Astrocyte (in vitro differentiated cells and primary cell): ENCODE data around the gene ZNF488. TPM values are rescaled to one million over a fixed set of nuclear protein-coding genes. Genes with fewer than 3 reads are reported as not detected.

ENCODE experiments used
- DNase-seq: peaks from one replicate; pipeline ENCODE4 v3.0.0-alpha.2; 2010; ENCODE audit warnings: low read depth
- FAIRE-seq: peaks from 2 replicates; lab custom pipeline; 2011; peaks lifted over from hg19 to GRCh38; lab: Jason Lieb, UNC
- H2AFZ ChIP-seq: 2 replicates; pipeline ENCODE4 v1.6.0; 2012; ENCODE audit warnings: low read depth, low read length, inconsistent platforms
- H3K27ac ChIP-seq: 2 replicates; pipeline ENCODE4 v1.5.1; 2011; ENCODE audit warnings: low read depth, low read length, inconsistent platforms
- H3K27me3 ChIP-seq: 2 replicates; pipeline ENCODE4 v1.6.0; 2011; ENCODE audit warnings: low read length, inconsistent platforms; ENCODE audit not compliant: insufficient read depth
- H3K36me3 ChIP-seq: 2 replicates; pipeline ENCODE4 v1.5.1; 2011; ENCODE audit warnings: low read length, inconsistent platforms; ENCODE audit not compliant: insufficient read depth
- H3K4me1 ChIP-seq: 2 replicates; pipeline ENCODE4 v1.5.1; 2011; ENCODE audit warnings: low read length, inconsistent platforms; ENCODE audit not compliant: insufficient read depth
- H3K4me2 ChIP-seq: 2 replicates; pipeline ENCODE4 v1.6.0; 2012; ENCODE audit warnings: low read length, inconsistent platforms
- H3K4me3 ChIP-seq: 2 replicates; pipeline ENCODE4 v1.5.1; 2011; ENCODE audit warnings: low read depth, mild to moderate bottlenecking, low read length, inconsistent platforms; ENCODE audit not compliant: insufficient read depth
- H3K79me2 ChIP-seq: 2 replicates; pipeline ENCODE4 v1.6.0; 2012; ENCODE audit warnings: mild to moderate bottlenecking, low read length, inconsistent platforms; ENCODE audit not compliant: insufficient read depth
- H3K9ac ChIP-seq: 2 replicates; pipeline ENCODE4 v1.6.0; 2012; ENCODE audit warnings: mild to moderate bottlenecking, low read length, inconsistent platforms
- H3K9me3 ChIP-seq: 2 replicates; pipeline ENCODE4 v1.5.1; 2012; ENCODE audit warnings: low read depth, mild to moderate bottlenecking, low read length, inconsistent platforms; ENCODE audit not compliant: insufficient read depth
- H4K20me1 ChIP-seq: 2 replicates; pipeline ENCODE4 v1.6.0; 2012; ENCODE audit warnings: low read length, inconsistent platforms; ENCODE audit not compliant: insufficient read depth
- H3K27ac Mint-ChIP-seq: one replicate; pipeline ENCODE4 v1.8.0; 2021; ENCODE audit warnings: mild to moderate bottlenecking, mixed read lengths; ENCODE audit not compliant: unreplicated experiment
- H3K27me3 Mint-ChIP-seq: one replicate; pipeline ENCODE4 v1.8.0; 2021; ENCODE audit warnings: low read depth, mixed read lengths; ENCODE audit not compliant: unreplicated experiment
- H3K36me3 Mint-ChIP-seq: one replicate; pipeline ENCODE4 v1.8.0; 2021; ENCODE audit warnings: low read depth, mixed read lengths; ENCODE audit not compliant: unreplicated experiment
- H3K4me1 Mint-ChIP-seq: one replicate; pipeline ENCODE4 v1.8.0; 2021; ENCODE audit warnings: low read depth, mixed read lengths; ENCODE audit not compliant: unreplicated experiment
- H3K4me3 Mint-ChIP-seq: one replicate; pipeline ENCODE4 v1.8.0; 2021; ENCODE audit warnings: mild to moderate bottlenecking, moderate library complexity, mixed read lengths; ENCODE audit not compliant: unreplicated experiment
- H3K9me3 Mint-ChIP-seq: one replicate; pipeline ENCODE4 v1.8.0; 2021; ENCODE audit warnings: mild to moderate bottlenecking, mixed read lengths; ENCODE audit not compliant: unreplicated experiment
- EZH2 ChIP-seq: IDR thresholded peaks from 2 replicates; pipeline ENCODE4 v1.6.1; 2012; ENCODE audit warnings: mild to moderate bottlenecking, low read length, inconsistent platforms; ENCODE audit not compliant: insufficient read depth
- total RNA-seq: library from RNA; stranded (reverse); gene quantifications from 2 replicates; pipeline ENCODE4 v1.2.1, GENCODE V29; 2021
- TF ChIP-seq, protein P1 (sequence below): IDR thresholded peaks from 2 replicates; pipeline ENCODE4 v1.5.1; 2011; ENCODE audit warnings: low read depth, mild to moderate bottlenecking, inconsistent platforms, low read length, moderate library complexity; ENCODE audit not compliant: insufficient read depth

The ZNF488 gene
- total RNA-seq, 1 donor from 2014 or later, result 1.4 TPM

DNA sequence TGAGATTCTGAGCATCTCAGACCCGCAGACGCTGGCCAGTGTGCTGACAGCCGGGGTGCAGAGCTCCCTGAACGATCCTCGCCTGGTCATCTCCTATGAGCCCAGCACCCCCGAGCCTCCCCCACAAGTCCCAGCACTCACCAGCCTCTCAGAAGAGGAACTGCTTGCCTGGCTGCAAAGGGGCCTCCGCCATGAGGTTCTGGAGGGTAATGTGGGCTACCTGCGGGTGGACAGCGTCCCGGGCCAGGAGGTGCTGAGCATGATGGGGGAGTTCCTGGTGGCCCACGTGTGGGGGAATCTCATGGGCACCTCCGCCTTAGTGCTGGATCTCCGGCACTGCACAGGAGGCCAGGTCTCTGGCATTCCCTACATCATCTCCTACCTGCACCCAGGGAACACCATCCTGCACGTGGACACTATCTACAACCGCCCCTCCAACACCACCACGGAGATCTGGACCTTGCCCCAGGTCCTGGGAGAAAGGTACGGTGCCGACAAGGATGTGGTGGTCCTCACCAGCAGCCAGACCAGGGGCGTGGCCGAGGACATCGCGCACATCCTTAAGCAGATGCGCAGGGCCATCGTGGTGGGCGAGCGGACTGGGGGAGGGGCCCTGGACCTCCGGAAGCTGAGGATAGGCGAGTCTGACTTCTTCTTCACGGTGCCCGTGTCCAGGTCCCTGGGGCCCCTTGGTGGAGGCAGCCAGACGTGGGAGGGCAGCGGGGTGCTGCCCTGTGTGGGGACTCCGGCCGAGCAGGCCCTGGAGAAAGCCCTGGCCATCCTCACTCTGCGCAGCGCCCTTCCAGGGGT is 35.2 kb downstream of the ZNF488 start:
- Histone ChIP-seq H3K4me3 (no peak overlapping the region), H4K20me1 (no peaks in the 10 kb centered on the region), H3K27me3 (peaks cover 6% of the 10 kb centered on the region), H2AFZ (no peak overlapping the region), H3K4me1 (no peaks in the 10 kb centered on the region), H3K9me3 (no peaks in the 10 kb centered on the region), H3K36me3 (no peaks in the 10 kb centered on the region), H3K27ac (no peak overlapping the region), H3K79me2 (no peaks in the 10 kb centered on the region), H3K9ac (no peak overlapping the region), H3K4me2 (no peak overlapping the region)
- Mint-ChIP-seq H3K4me1 (no peaks in the 10 kb centered on the region), H3K4me3 (no peak overlapping the region), H3K27me3 (peaks cover 20% of the 10 kb centered on the region), H3K36me3 (no peaks in the 10 kb centered on the region), H3K27ac (no peak overlapping the region), H3K9me3 (peaks cover 2% of the 10 kb centered on the region)
- no peak for TF ChIP-seq EZH2
- TF ChIP-seq, protein P1, sequence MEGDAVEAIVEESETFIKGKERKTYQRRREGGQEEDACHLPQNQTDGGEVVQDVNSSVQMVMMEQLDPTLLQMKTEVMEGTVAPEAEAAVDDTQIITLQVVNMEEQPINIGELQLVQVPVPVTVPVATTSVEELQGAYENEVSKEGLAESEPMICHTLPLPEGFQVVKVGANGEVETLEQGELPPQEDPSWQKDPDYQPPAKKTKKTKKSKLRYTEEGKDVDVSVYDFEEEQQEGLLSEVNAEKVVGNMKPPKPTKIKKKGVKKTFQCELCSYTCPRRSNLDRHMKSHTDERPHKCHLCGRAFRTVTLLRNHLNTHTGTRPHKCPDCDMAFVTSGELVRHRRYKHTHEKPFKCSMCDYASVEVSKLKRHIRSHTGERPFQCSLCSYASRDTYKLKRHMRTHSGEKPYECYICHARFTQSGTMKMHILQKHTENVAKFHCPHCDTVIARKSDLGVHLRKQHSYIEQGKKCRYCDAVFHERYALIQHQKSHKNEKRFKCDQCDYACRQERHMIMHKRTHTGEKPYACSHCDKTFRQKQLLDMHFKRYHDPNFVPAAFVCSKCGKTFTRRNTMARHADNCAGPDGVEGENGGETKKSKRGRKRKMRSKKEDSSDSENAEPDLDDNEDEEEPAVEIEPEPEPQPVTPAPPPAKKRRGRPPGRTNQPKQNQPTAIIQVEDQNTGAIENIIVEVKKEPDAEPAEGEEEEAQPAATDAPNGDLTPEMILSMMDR, result no peak
- FAIRE-seq (no peak), DNase-seq (no peak)

DNA sequence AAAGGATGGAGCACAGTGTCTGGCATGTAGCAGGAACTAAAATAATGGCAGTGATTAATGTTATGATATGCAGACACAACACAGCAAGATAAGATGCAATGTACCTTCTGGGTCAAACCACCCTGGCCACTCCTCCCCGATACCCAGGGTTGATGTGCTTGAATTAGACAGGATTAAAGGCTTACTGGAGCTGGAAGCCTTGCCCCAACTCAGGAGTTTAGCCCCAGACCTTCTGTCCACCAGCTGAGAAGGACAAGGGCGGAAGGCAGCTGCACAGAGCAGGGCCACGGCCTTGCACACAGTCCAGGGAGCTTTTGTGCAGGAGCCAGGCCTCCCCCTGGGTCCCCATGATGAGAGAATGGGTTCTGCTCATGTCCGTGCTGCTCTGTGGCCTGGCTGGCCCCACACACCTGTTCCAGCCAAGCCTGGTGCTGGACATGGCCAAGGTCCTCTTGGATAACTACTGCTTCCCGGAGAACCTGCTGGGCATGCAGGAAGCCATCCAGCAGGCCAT is 35.9 kb downstream of the ZNF488 start, which contains the start of gene RBP3:
TSS of gene RBP3 (plus strand) at position 226 of the 514 bp plus-strand sequence. CDS start at position 348, 122 bp downstream.
- DNase-seq (no peak), FAIRE-seq (no peak)
- Histone ChIP-seq H2AFZ (no peak within 1 kb of the TSS), H4K20me1 (no peaks in the 10 kb centered on the region), H3K27me3 (peaks cover 6% of the 10 kb centered on the region), H3K4me3 (no peak within 1 kb of the TSS), H3K9ac (no peak within 1 kb of the TSS), H3K4me2 (no peak within 1 kb of the TSS), H3K36me3 (no peaks in the 10 kb centered on the region), H3K9me3 (no peaks in the 10 kb centered on the region), H3K4me1 (no peaks in the 10 kb centered on the region), H3K27ac (no peak within 1 kb of the TSS), H3K79me2 (no peaks in the 10 kb centered on the region)
- H3K4me1 Mint-ChIP-seq, result no peaks in the 10 kb centered on the region
- H3K36me3 Mint-ChIP-seq, result no peaks in the 10 kb centered on the region
- peaks cover 20% of the 10 kb centered on the region for H3K27me3 Mint-ChIP-seq
- no peak within 1 kb of the TSS for H3K27ac Mint-ChIP-seq
- no peak for TF ChIP-seq EZH2
- TF ChIP-seq, protein P1, result no peak
- no peak within 1 kb of the TSS for H3K4me3 Mint-ChIP-seq
- H3K9me3 Mint-ChIP-seq, result peaks cover 2% of the 10 kb centered on the region

- Histone ChIP-seq H3K4me3 (no peak overlapping the region), H3K9ac (no peak overlapping the region), H3K79me2 (no peaks in the 10 kb centered on the region), H3K9me3 (no peaks in the 10 kb centered on the region), H3K27ac (no peak overlapping the region), H3K4me2 (no peak overlapping the region), H3K36me3 (no peaks in the 10 kb centered on the region), H3K4me1 (no peaks in the 10 kb centered on the region), H3K27me3 (peaks cover 6% of the 10 kb centered on the region), H4K20me1 (no peaks in the 10 kb centered on the region), H2AFZ (no peak overlapping the region)
- peaks cover 2% of the 10 kb centered on the region for H3K9me3 Mint-ChIP-seq
- H3K36me3 Mint-ChIP-seq, result no peaks in the 10 kb centered on the region
- H3K27ac Mint-ChIP-seq, result no peak overlapping the region
- FAIRE-seq, result no peak
- DNase-seq, result no peak
- H3K4me1 Mint-ChIP-seq, result no peaks in the 10 kb centered on the region
- peaks cover 17% of the 10 kb centered on the region for H3K27me3 Mint-ChIP-seq
- no peak overlapping the region for H3K4me3 Mint-ChIP-seq
- TF ChIP-seq EZH2, result no peak
- TF ChIP-seq, protein P1, result no peak
Observed at GRCh38 chr10:47347303-47347675, 36.8 kb downstream of the ZNF488 start.
